Measurements from ENCODE around the gene HLA-DRB5. TPM values are rescaled to one million over a fixed set of nuclear protein-coding genes. Genes with fewer than 3 reads are reported as not detected.
"Not testable (repeated sequence)": the region's sequence is repeated elsewhere in the genome, so short reads cannot be mapped to it uniquely, and the experiment has no call there.

Gene HLA-DRB5
- total RNA-seq = 197 TPM
- long read RNA-seq, partial matches to known transcripts = 1 of 2 reads
- long read RNA-seq, other reads (novel, unspliced or antisense) = 0 of 2 reads

DNA sequence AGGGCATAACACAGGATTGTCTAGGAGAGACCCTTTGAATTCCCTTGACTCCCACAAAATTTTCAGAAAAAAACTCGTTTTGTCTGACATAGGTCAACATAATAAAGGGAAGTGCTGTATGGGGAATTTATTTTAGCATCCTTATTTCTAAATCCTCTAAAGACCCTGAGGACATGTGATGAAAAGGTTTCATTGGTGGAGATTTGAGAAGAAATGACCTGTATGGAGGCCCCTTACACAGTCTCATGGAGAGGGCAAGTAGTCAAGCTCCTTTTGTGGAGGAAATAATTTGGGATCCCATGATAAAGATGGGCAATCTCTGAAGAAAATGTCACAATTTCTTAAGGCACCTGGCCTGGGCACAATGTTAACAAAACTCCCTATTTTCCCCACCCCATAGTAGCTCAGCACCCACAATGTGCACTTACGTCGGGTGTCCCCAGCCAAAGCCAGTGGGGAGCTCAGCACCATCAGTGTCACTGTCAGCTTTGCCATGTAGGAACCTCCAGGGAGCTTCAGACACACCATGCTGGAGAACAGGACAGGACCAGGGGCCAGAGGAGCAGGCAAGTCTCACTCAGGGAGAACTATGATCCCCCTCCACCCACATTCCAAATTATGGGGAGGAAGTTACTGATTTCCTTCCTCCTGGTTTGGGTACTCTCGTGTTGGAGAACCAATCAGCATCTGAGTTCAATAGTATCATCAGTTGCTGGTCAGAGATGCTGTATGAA, at the start of gene HLA-DRB5:
TSS of gene HLA-DRB5 (minus strand) at position 591 of the 734 bp plus-strand sequence. CDS start at position 528, 63 bp downstream.
- intact Hi-C loops (cut with DNase I) = no loop called here

DNA sequence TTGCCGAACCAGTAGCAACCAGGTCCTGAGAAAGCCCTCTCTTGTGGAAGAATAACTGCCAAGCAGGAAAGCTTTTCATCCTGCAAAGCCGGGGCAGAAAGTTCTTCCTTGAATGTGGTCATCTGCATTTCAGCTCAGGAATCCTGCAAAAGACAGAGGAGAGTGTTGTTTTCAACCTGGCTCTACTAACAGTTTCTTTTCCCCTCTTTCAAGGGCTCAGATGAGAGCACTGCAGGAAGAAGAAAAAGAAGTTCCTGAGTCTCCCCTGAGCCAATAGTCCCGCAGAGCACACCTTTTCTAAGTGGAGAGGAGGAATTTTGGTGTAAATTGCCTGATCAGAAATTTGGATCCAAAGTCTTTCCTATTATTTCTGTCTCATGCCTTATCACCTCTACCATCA, 48.9 kb upstream of the HLA-DRB5 start:
- H3K4me1 ChIP-seq = no peaks in the 10 kb centered on the region
- no peak overlapping the region for H3K27ac ChIP-seq
- no peak overlapping the region for H3K4me3 ChIP-seq
- intact Hi-C loops (cut with DNase I) = no loop called here
- no peaks in the 10 kb centered on the region for H3K27me3 ChIP-seq
- DNase-seq (no peak), ATAC-seq (no peak)
- TF ChIP-seq, protein P1, sequence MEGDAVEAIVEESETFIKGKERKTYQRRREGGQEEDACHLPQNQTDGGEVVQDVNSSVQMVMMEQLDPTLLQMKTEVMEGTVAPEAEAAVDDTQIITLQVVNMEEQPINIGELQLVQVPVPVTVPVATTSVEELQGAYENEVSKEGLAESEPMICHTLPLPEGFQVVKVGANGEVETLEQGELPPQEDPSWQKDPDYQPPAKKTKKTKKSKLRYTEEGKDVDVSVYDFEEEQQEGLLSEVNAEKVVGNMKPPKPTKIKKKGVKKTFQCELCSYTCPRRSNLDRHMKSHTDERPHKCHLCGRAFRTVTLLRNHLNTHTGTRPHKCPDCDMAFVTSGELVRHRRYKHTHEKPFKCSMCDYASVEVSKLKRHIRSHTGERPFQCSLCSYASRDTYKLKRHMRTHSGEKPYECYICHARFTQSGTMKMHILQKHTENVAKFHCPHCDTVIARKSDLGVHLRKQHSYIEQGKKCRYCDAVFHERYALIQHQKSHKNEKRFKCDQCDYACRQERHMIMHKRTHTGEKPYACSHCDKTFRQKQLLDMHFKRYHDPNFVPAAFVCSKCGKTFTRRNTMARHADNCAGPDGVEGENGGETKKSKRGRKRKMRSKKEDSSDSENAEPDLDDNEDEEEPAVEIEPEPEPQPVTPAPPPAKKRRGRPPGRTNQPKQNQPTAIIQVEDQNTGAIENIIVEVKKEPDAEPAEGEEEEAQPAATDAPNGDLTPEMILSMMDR (IDR thresholded peaks at IDR 0.05) = no peak
- H3K9me3 ChIP-seq = no peaks in the 10 kb centered on the region
- no peaks in the 10 kb centered on the region for H3K36me3 ChIP-seq

More for the DNA sequence above, at the start of gene HLA-DRB5:
- no peak within 1 kb of the TSS for H3K4me3 ChIP-seq
- no peaks in the 10 kb centered on the region for H3K9me3 ChIP-seq
- TF ChIP-seq, protein P1 (IDR thresholded peaks at IDR 0.05) = no peak
- H3K27ac ChIP-seq = peak within 1 kb of the TSS; percentile 17
- ATAC-seq (peak; percentile 98), DNase-seq (peak; percentile 67)
- H3K36me3 ChIP-seq = no peaks in the 10 kb centered on the region
- no peaks in the 10 kb centered on the region for H3K27me3 ChIP-seq
- H3K4me1 ChIP-seq = no peaks in the 10 kb centered on the region

DNA sequence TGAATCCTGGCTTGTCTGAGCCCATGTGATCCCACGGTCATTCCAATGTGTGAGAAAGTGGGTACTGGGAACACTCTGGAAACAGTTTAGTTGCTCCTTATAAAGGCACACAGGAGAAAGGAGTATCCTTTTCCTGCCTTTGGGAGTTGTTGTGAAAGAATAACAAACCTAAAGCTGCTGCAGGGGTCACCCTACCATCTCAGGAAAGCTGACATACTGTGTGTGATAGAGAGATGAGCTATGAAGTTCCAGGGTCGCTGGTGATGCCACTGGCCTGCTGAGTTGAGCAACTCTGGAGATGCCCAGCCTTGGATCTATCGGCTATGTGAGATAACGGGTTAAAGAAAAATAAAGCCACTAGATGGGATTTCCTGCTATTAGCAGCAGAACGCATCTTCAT, 47.4 kb upstream of the HLA-DRB5 start:
- H3K27ac ChIP-seq; H3K4me3 ChIP-seq; DNase-seq; H3K27me3 ChIP-seq; H3K4me1 ChIP-seq; intact Hi-C loops (cut with DNase I); ATAC-seq; H3K9me3 ChIP-seq; H3K36me3 ChIP-seq: not testable (repeated sequence)

DNA sequence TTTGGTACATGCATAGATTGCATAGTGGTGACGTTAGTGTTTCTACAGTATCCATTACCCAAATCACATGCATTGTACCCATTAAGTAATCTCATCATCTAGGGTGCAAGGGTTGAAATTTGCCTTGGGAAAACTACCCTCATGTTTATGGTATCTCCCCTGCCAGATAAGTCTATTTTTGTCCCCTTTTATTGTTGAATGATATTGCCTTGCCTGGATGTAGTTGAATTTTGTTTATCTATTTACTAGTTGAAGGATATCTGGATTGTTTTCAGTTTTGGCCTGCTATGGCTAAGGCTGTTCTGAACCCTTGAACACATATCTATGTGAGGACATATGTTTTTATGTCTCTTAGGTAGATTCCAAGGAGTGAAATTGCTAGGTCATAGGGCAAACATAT, 46.2 kb upstream of the HLA-DRB5 start:
- TF ChIP-seq, protein P1 (IDR thresholded peaks at IDR 0.05) = no peak
- Histone ChIP-seq H3K27me3 (no peaks in the 10 kb centered on the region), H3K4me1 (no peaks in the 10 kb centered on the region), H3K4me3 (no peak overlapping the region), H3K36me3 (no peaks in the 10 kb centered on the region), H3K9me3 (no peaks in the 10 kb centered on the region), H3K27ac (no peak overlapping the region)
- ATAC-seq = no peak
- no peak for DNase-seq
- intact Hi-C loops (cut with DNase I) = no loop called here

DNA sequence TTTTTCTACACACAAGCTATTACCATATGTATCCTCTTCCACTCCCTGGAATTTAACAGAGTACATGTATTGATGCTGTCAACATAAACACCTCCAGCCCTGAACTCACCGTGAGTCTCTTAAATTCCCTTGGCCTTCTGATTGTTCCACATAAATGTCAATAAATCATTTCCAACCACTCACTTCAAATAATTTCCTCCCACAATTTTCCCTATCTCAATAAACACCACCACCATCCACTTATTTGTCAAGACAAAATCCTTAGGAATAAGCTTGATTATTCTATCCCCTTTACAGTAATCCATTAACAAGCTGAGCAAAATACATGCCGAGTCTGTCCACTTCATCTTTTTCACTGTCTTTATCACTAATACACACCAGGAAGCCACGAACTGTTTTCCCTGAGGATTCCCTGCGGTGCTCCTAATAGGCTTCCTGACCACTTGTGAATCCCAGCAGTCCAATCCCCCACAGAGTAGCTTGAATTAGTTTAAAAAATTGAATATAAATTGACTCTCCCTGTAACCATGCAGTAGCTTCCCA, 40.3 kb upstream of the HLA-DRB5 start:
- no peak for DNase-seq
- ATAC-seq = no peak
- TF ChIP-seq, protein P1 (IDR thresholded peaks at IDR 0.05) = no peak
- Histone ChIP-seq H3K4me3 (no peak overlapping the region), H3K27ac (no peak overlapping the region), H3K27me3 (no peaks in the 10 kb centered on the region), H3K9me3 (no peaks in the 10 kb centered on the region), H3K36me3 (no peaks in the 10 kb centered on the region), H3K4me1 (no peaks in the 10 kb centered on the region)
- intact Hi-C loops (cut with DNase I) = no loop called here

DNA sequence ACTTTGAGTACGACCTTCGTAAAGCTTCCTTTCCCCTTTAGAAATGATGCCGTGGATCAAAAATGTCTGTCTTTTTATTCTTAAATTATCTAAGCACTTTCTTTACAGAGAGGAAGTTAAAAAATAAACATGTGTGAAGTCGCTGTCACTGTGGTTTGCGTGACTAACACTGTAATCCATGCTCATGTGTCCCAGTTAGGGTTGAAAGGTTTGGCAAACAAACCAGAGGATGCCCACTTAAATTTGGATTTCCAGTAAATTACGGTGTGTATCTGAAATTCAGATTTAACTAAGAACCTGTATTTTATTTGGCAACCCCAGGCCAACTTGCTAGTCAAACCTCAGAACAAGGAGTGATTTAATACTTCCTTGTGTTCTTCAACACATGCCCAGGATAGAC, 38.5 kb upstream of the HLA-DRB5 start:
- H3K4me3 ChIP-seq = no peak overlapping the region
- no peaks in the 10 kb centered on the region for H3K27me3 ChIP-seq
- DNase-seq (no peak), ATAC-seq (no peak)
- TF ChIP-seq, protein P1 (IDR thresholded peaks at IDR 0.05) = no peak
- H3K36me3 ChIP-seq = no peaks in the 10 kb centered on the region
- H3K4me1 ChIP-seq = no peaks in the 10 kb centered on the region
- H3K9me3 ChIP-seq = no peaks in the 10 kb centered on the region
- intact Hi-C loops (cut with DNase I) = no loop called here
- H3K27ac ChIP-seq = no peak overlapping the region

Data from upper lobe of right lung (tissue), 1 donor.